HFFc6 (cell line): ENCODE measurements around the gene SPAG4. TPM values are rescaled to one million over a fixed set of nuclear protein-coding genes. Genes with fewer than 3 reads are reported as not detected.

Experiments used
- DNase-seq: peaks from one replicate; pipeline ENCODE4 v3.0.0-alpha.2; 2018
- H3K27ac Mint-ChIP-seq: 2 replicates; pipeline ENCODE4 v1.8.0; 2020; ENCODE audit warnings: mild to moderate bottlenecking, mixed read lengths
- H3K27me3 Mint-ChIP-seq: 2 replicates; pipeline ENCODE4 v1.8.0; 2021; ENCODE audit warnings: mild to moderate bottlenecking, moderate library complexity, mixed read lengths; ENCODE audit not compliant: insufficient read depth
- H3K36me3 Mint-ChIP-seq: 2 replicates; pipeline ENCODE4 v1.8.0; 2021; ENCODE audit warnings: low read depth, mixed read lengths
- H3K4me1 Mint-ChIP-seq: 2 replicates; pipeline ENCODE4 v1.8.0; 2020; ENCODE audit warnings: low read depth, mixed read lengths
- H3K4me3 Mint-ChIP-seq: 2 replicates; pipeline ENCODE4 v1.8.0; 2020; ENCODE audit warnings: mild to moderate bottlenecking, moderate library complexity, mixed read lengths
- H3K9me3 Mint-ChIP-seq: 2 replicates; pipeline ENCODE4 v1.8.0; 2020; ENCODE audit warnings: mild to moderate bottlenecking, mixed read lengths
- CTCF ChIP-seq: fragments of 200-600 bp; sonication (generic); IDR thresholded peaks from 2 replicates; pipeline ENCODE4 v1.5.0; 2021; ENCODE audit warnings: antibody characterized with exemption, mild to moderate bottlenecking
- total RNA-seq, 6 experiments: library from RNA; stranded (reverse); fragmentation: NEBNext Ultra II Directional; extraction: Animal tissue kit (Norgen Biotek cat#: 25700); gene quantifications; 2 replicates in 1 of 6; 3 replicates in 5 of 6; pipeline ENCODE4 v1.2.3, GENCODE V29; 2021

The SPAG4 gene
- total RNA-seq, 6 experiments from 2014 or later = 2.2 to 3.6 (median 2.8) TPM

GRCh38 chr20:35654415-35654814 is 38.8 kb downstream of the SPAG4 start:
- Mint-ChIP-seq H3K4me1 (peaks cover 29% of the 10 kb centered on the region), H3K27ac (no peak overlapping the region), H3K9me3 (no peaks in the 10 kb centered on the region), H3K36me3 (peaks cover 8% of the 10 kb centered on the region; the same call in 1 of the 2 replicates), H3K4me3 (no peak overlapping the region), H3K27me3 (no peaks in the 10 kb centered on the region)
- DNase-seq = no peak
- no peak for TF ChIP-seq CTCF

- no peak for TF ChIP-seq CTCF
- peaks cover 37% of the 10 kb centered on the region for H3K4me1 Mint-ChIP-seq
- DNase-seq = no peak
- no peaks in the 10 kb centered on the region for H3K27me3 Mint-ChIP-seq
- no peaks in the 10 kb centered on the region for H3K9me3 Mint-ChIP-seq
- no peak overlapping the region for H3K4me3 Mint-ChIP-seq
- H3K36me3 Mint-ChIP-seq = 0 out of 2 replicates have a peak, but pooled peaks cover under 1% of the 10 kb centered on the region
- no peak overlapping the region for H3K27ac Mint-ChIP-seq
Observed at GRCh38 chr20:35657271-35657670, 41.6 kb downstream of the SPAG4 start.

- Mint-ChIP-seq H3K9me3 (no peaks in the 10 kb centered on the region), H3K27ac (no peak overlapping the region), H3K27me3 (peaks cover 2% of the 10 kb centered on the region), H3K36me3 (peaks cover 22% of the 10 kb centered on the region), H3K4me1 (peaks cover 53% of the 10 kb centered on the region), H3K4me3 (peak overlapping the region; percentile 89; the same call in 1 of the 2 replicates)
- DNase-seq = no peak
- TF ChIP-seq CTCF = no peak
Observed at GRCh38 chr20:35660122-35660937, 44.7 kb downstream of the SPAG4 start.

GRCh38 chr20:35661053-35661452 is 45.4 kb downstream of the SPAG4 start:
- H3K27me3 Mint-ChIP-seq = peaks cover 2% of the 10 kb centered on the region
- DNase-seq = no peak

GRCh38 chr20:35661908-35662307 is 46.3 kb downstream of the SPAG4 start:
- peak overlapping the region; percentile 89 for H3K4me3 Mint-ChIP-seq
- no peak for DNase-seq
- no peaks in the 10 kb centered on the region for H3K9me3 Mint-ChIP-seq
- no peak for TF ChIP-seq CTCF
- peaks cover 22% of the 10 kb centered on the region for H3K36me3 Mint-ChIP-seq
- H3K27me3 Mint-ChIP-seq = peaks cover 2% of the 10 kb centered on the region
- peaks cover 53% of the 10 kb centered on the region for H3K4me1 Mint-ChIP-seq
- peak overlapping the region; percentile 69 for H3K27ac Mint-ChIP-seq

More at GRCh38 chr20:35661053-35661452, 45.4 kb downstream of the SPAG4 start:
- Mint-ChIP-seq H3K9me3 (no peaks in the 10 kb centered on the region), H3K27ac (no peak overlapping the region), H3K4me1 (peaks cover 53% of the 10 kb centered on the region), H3K36me3 (peaks cover 22% of the 10 kb centered on the region), H3K4me3 (peak overlapping the region; percentile 89)
- no peak for TF ChIP-seq CTCF
